CD14-positive monocyte (primary cell): ENCODE measurements around the gene EXOC4. TPM values are rescaled to one million over a fixed set of nuclear protein-coding genes. Genes with fewer than 3 reads are reported as not detected.

Experiments
- DNase-seq, 3 donors: peaks; one replicate each; pipeline ENCODE4 v3.0.0-alpha.2; 2011 to 2022
- H2AFZ ChIP-seq: 2 replicates; pipeline ENCODE4 v1.6.0; 2012; ENCODE audit warnings: mild to moderate bottlenecking, low read depth, low read length, inconsistent platforms; ENCODE audit not compliant: insufficient read depth, poor library complexity, severe bottlenecking
- H3K27ac ChIP-seq, 2 donors: 1 replicate in 1 of 2; 2 replicates in 1 of 2; pipeline ENCODE4 v1.5.1; 2012 to 2013; ENCODE audit warnings: low read length in 2 of 2, control low read depth in 1 of 2, inconsistent platforms in 1 of 2, low read depth in 1 of 2, mild to moderate bottlenecking in 1 of 2
- H3K27me3 ChIP-seq, 2 donors: one replicate each; pipeline versions ENCODE4 v1.6.0 to v1.6.1; 2011 to 2013; ENCODE audit warnings: low read length in 2 of 2; ENCODE audit not compliant: control insufficient read depth in 2 of 2, insufficient read depth in 2 of 2
- H3K36me3 ChIP-seq, 2 donors: replicated peaks in 1 of 2; 1 replicate in 1 of 2; 2 replicates in 1 of 2; pipeline versions ENCODE4 v1.5.1 to v1.6.1; 2012 to 2013; ENCODE audit warnings: low read length in 2 of 2, control low read depth in 1 of 2, inconsistent platforms in 1 of 2, mild to moderate bottlenecking in 1 of 2; ENCODE audit not compliant: insufficient read depth in 2 of 2, control insufficient read depth in 1 of 2
- H3K4me1 ChIP-seq, 2 donors: 1 replicate in 1 of 2; 2 replicates in 1 of 2; pipeline versions ENCODE4 v1.5.1 to v1.6.1; 2012 to 2013; ENCODE audit warnings: low read length in 2 of 2, control low read depth in 1 of 2, inconsistent platforms in 1 of 2, mild to moderate bottlenecking in 1 of 2, moderate library complexity in 1 of 2; ENCODE audit not compliant: insufficient read depth in 2 of 2, control insufficient read depth in 1 of 2
- H3K4me2 ChIP-seq: replicated peaks from 2 replicates; pipeline ENCODE3; 2012; ENCODE audit warnings: low read length, moderate library complexity, mild to moderate bottlenecking; ENCODE audit not compliant: poor library complexity, severe bottlenecking; ENCODE audit errors: extremely low read depth
- H3K4me3 ChIP-seq, 3 experiments: fragments of 200-600 bp in 1 of 3; sonication (generic) in 1 of 3; replicated peaks in 1 of 3; 1 replicate in 2 of 3; 2 replicates in 1 of 3; pipeline ENCODE4 v1.5.1; 2011 to 2013; ENCODE audit warnings: low read length in 3 of 3, mild to moderate bottlenecking in 3 of 3, control low read depth in 2 of 3, low read depth in 2 of 3, inconsistent platforms in 1 of 3, moderate library complexity in 1 of 3
- H3K79me2 ChIP-seq: 2 replicates; pipeline ENCODE4 v1.6.0; 2012; ENCODE audit warnings: mild to moderate bottlenecking, control low read depth, inconsistent platforms, low read length, moderate library complexity; ENCODE audit not compliant: insufficient read depth
- H3K9ac ChIP-seq: 2 replicates; pipeline ENCODE4 v1.6.0; 2017; ENCODE audit warnings: low read length, mild to moderate bottlenecking; ENCODE audit not compliant: insufficient read depth, poor library complexity, severe bottlenecking
- H3K9me3 ChIP-seq, 2 donors: replicated peaks in 1 of 2; 1 replicate in 1 of 2; 2 replicates in 1 of 2; pipeline versions ENCODE4 v1.5.1 to v1.6.1; 2012 to 2013; ENCODE audit warnings: low read length in 2 of 2, control low read depth in 1 of 2; ENCODE audit not compliant: control insufficient read depth in 1 of 2, insufficient read depth in 1 of 2
- H4K20me1 ChIP-seq: 2 replicates; pipeline ENCODE4 v1.6.0; 2012; ENCODE audit warnings: mild to moderate bottlenecking, low read length, control low read depth, moderate library complexity; ENCODE audit not compliant: insufficient read depth
- H3K27ac Mint-ChIP-seq, 7 donors: one replicate each; pipeline ENCODE4 v1.8.0; 2020; ENCODE audit warnings: mild to moderate bottlenecking in 7 of 7, mixed read lengths in 7 of 7, moderate library complexity in 6 of 7, inconsistent platforms in 2 of 7
- H3K27me3 Mint-ChIP-seq, 3 donors: one replicate each; pipeline ENCODE4 v1.8.0; 2021 to 2022; ENCODE audit warnings: low read depth in 3 of 3, mild to moderate bottlenecking in 3 of 3, mixed read lengths in 3 of 3, moderate library complexity in 3 of 3, inconsistent platforms in 1 of 3
- H3K36me3 Mint-ChIP-seq, 2 donors: one replicate each; pipeline ENCODE4 v1.8.0; 2020; ENCODE audit warnings: mixed read lengths in 2 of 2, inconsistent platforms in 1 of 2, mild to moderate bottlenecking in 1 of 2
- H3K4me1 Mint-ChIP-seq: one replicate; pipeline ENCODE4 v1.8.0; 2020; ENCODE audit warnings: mild to moderate bottlenecking, mixed read lengths
- H3K4me3 Mint-ChIP-seq, 2 donors: one replicate each; pipeline ENCODE4 v1.8.0; 2020; ENCODE audit warnings: mild to moderate bottlenecking in 2 of 2, mixed read lengths in 2 of 2, moderate library complexity in 1 of 2
- H3K9me3 Mint-ChIP-seq, 7 donors: one replicate each; pipeline ENCODE4 v1.8.0; 2020 to 2022; ENCODE audit warnings: mixed read lengths in 7 of 7, mild to moderate bottlenecking in 6 of 7, moderate library complexity in 6 of 7, inconsistent platforms in 2 of 7
- CTCF ChIP-seq: fragments of 200-600 bp; IDR thresholded peaks from one replicate; pipeline ENCODE4 v1.8.0; 2022; ENCODE audit warnings: antibody characterized with exemption, mild to moderate bottlenecking
- WGBS: methylation state at CpG from one replicate; pipeline ENCODE4 v1.1.5; 2013; ENCODE audit warnings: missing lambda C conversion rate; ENCODE audit not compliant: insufficient coverage; 5-methylcytosine and 5-hydroxymethylcytosine counted together
- intact Hi-C, 2 donors: fragments of 100-400 bp; cut with micrococcal nuclease; formaldehyde crosslinking; loops; one replicate each; pipeline versions ENCODE4 v1.15.0 to v1.15.1; 2023
- polyA plus RNA-seq, 3 donors: library from polyadenylated mRNA; depleted of rRNA in 1 of 3; unstranded in 2 of 3; stranded (reverse) in 1 of 3; fragments of 300-500 nt in 2 of 3; fragments of >200 nt in 1 of 3; fragmentation: Illumina TruSeq in 2 of 3; gene quantifications; 1 replicate in 2 of 3; 2 replicates in 1 of 3; pipeline ENCODE4 v1.2.3, GENCODE V29; 2012 to 2021

Gene EXOC4
- polyA plus RNA-seq, 3 donors: 20.6 to 22.3 (median 22.3) TPM

GRCh38 chr7:134078991-134079390, 826.1 kb downstream of the EXOC4 start:
- DNase-seq: no peak
- intact Hi-C loops: no loop called here
- H3K36me3 Mint-ChIP-seq: peaks cover 12 to 14% of the 10 kb centered on the region in 2 donors
- no peak overlapping the region for H3K4me3 Mint-ChIP-seq
- no peak overlapping the region for H2AFZ ChIP-seq
- no peak overlapping the region for H3K4me2 ChIP-seq
- H3K27me3 Mint-ChIP-seq: no peaks in the 10 kb centered on the region
- H3K9ac ChIP-seq: no peak overlapping the region
- 61% methylated on average over 2 of the region's 2 CpGs for WGBS
- H3K27me3 ChIP-seq: no peaks in the 10 kb centered on the region
- H3K9me3 ChIP-seq: peaks cover 0 to 5% of the 10 kb centered on the region in 2 donors
- peaks cover 11% of the 10 kb centered on the region for H3K4me1 Mint-ChIP-seq
- H4K20me1 ChIP-seq: no peaks in the 10 kb centered on the region
- H3K27ac ChIP-seq: no peak overlapping the region
- no peak overlapping the region for H3K27ac Mint-ChIP-seq
- H3K4me1 ChIP-seq: peaks cover 7 to 9% of the 10 kb centered on the region in 2 donors
- peaks cover 5 to 11% (median 8%) of the 10 kb centered on the region in 7 donors for H3K9me3 Mint-ChIP-seq
- no peaks in the 10 kb centered on the region for H3K79me2 ChIP-seq
- H3K36me3 ChIP-seq: no peaks in the 10 kb centered on the region
- no peak overlapping the region for H3K4me3 ChIP-seq
- no peak for TF ChIP-seq CTCF

GRCh38 chr7:134081695-134082094, 828.8 kb downstream of the EXOC4 start:
- no peaks in the 10 kb centered on the region for H3K27me3 ChIP-seq
- H3K36me3 Mint-ChIP-seq: peaks cover 3 to 4% of the 10 kb centered on the region in 2 donors
- TF ChIP-seq CTCF: no peak
- no peaks in the 10 kb centered on the region for H3K79me2 ChIP-seq
- no peak for DNase-seq
- H3K27me3 Mint-ChIP-seq: no peaks in the 10 kb centered on the region
- no peak overlapping the region for H2AFZ ChIP-seq
- peaks cover 0 to 4% (median 2%) of the 10 kb centered on the region in 7 donors for H3K9me3 Mint-ChIP-seq
- no peak overlapping the region for H3K27ac ChIP-seq
- H4K20me1 ChIP-seq: no peaks in the 10 kb centered on the region
- no peak overlapping the region for H3K4me3 Mint-ChIP-seq
- H3K4me2 ChIP-seq: no peak overlapping the region
- H3K4me1 Mint-ChIP-seq: peaks cover 30% of the 10 kb centered on the region
- no peaks in the 10 kb centered on the region for H3K36me3 ChIP-seq
- no CpG with 5 or more reads among the region's 1 CpG for WGBS
- intact Hi-C loops: no loop called here
- H3K27ac Mint-ChIP-seq: no peak overlapping the region
- H3K4me1 ChIP-seq: peaks cover 27 to 30% of the 10 kb centered on the region in 2 donors
- H3K4me3 ChIP-seq: no peak overlapping the region
- H3K9ac ChIP-seq: no peak overlapping the region
- no peaks in the 10 kb centered on the region for H3K9me3 ChIP-seq
